Spleen (tissue), 7 donors: Measurements from ENCODE around the gene LONRF3.

Experiments
- POLR2A ChIP-seq, 3 donors: fragments of 450-650 bp; IDR thresholded peaks; one replicate each; pipeline ENCODE4 v1.5.1; 2017; ENCODE audit warnings: antibody characterized with exemption in 3 of 3, mild to moderate bottlenecking in 1 of 3
- POLR2AphosphoS5 ChIP-seq, 3 donors: sonication (generic); formaldehyde crosslinking; IDR thresholded peaks; one replicate each; pipeline ENCODE4 v1.5.1; 2017; ENCODE audit warnings: antibody characterized with exemption in 3 of 3
- TF ChIP-seq, protein P1 (sequence below), 11 experiments: fragments of 200-600 bp in 7 of 11; fragments of 450-650 bp in 4 of 11; sonication (generic) in 4 of 11; IDR thresholded peaks in 8 of 11; conservative IDR thresholded peaks in 3 of 11; 1 replicate in 7 of 11; 2 replicates in 4 of 11; pipeline versions ENCODE4 v1.4.0 to v1.8.0; 2016 to 2021; ENCODE audit warnings: antibody characterized with exemption in 11 of 11, inconsistent platforms in 4 of 11, mild to moderate bottlenecking in 1 of 11
- donor health status: DM: no; HTN: no; CAD: no; lungs with moderate emphysema.
- donor health status: DM: no; HTN: no; CAD: no.
- donor health status: DM: no; HTN: no; CAD: no.

DNA sequence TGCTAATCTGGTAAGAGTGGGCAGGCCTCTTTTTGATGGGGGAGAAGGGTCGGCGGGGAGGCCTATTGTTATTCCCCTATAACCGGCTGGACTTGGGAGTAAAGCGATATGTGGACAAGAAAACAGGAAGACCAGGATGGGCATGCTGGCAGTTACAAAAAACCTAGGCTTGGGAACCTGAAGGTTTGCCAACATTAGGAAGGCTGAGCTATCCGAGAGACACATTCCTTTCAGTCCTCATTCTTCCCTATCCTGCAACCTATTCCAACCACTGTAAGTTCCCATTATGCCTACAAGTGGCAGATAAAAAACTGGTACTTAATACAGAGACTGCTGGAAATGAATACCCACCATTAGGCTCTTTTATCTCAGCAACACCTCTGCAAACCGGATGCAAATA is 66.0 kb downstream of the LONRF3 start:
- TF ChIP-seq, protein P1, sequence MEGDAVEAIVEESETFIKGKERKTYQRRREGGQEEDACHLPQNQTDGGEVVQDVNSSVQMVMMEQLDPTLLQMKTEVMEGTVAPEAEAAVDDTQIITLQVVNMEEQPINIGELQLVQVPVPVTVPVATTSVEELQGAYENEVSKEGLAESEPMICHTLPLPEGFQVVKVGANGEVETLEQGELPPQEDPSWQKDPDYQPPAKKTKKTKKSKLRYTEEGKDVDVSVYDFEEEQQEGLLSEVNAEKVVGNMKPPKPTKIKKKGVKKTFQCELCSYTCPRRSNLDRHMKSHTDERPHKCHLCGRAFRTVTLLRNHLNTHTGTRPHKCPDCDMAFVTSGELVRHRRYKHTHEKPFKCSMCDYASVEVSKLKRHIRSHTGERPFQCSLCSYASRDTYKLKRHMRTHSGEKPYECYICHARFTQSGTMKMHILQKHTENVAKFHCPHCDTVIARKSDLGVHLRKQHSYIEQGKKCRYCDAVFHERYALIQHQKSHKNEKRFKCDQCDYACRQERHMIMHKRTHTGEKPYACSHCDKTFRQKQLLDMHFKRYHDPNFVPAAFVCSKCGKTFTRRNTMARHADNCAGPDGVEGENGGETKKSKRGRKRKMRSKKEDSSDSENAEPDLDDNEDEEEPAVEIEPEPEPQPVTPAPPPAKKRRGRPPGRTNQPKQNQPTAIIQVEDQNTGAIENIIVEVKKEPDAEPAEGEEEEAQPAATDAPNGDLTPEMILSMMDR (IDR thresholded peaks at IDR 0.05 in 8 of 11, conservative IDR thresholded peaks at IDR 0.05 in 3 of 11), result no peak
- TF ChIP-seq POLR2A (IDR thresholded peaks at IDR 0.05) (no peak), POLR2AphosphoS5 (IDR thresholded peaks at IDR 0.05) (no peak)
